PC-9 (cell line): ENCODE measurements around the gene PIK3CG. TPM values are rescaled to one million over a fixed set of nuclear protein-coding genes. Genes with fewer than 3 reads are reported as not detected.

Source experiments
- BruUV-seq: library from RNA; stranded (reverse); fragments of 400-500 nt; replicated peaks from 2 replicates; lab custom pipeline; 2021; lab: Mats Ljungman, UMichigan
- CTCF ChIA-PET: fragments of 300-600 bp; sonication (Branson Sonifier 250); formaldehyde crosslinking; loops from one replicate; lab custom pipeline; 2022; ENCODE audit warnings: antibody characterized with exemption; lab: Charles Lee
- POLR2A ChIA-PET: fragments of 300-600 bp; sonication (Branson Sonifier 250); formaldehyde crosslinking; loops from one replicate; lab custom pipeline; 2022; ENCODE audit warnings: antibody characterized with exemption; ENCODE audit not compliant: unreplicated experiment; lab: Charles Lee
- DNase-seq, 2 experiments: peaks; one replicate each; pipeline versions ENCODE4 v3.0.0 to v3.0.0-alpha.2; 2015 to 2022; ENCODE audit warnings: mixed read lengths in 1 of 2
- H2AFZ ChIP-seq: fragments of 200-600 bp; sonication (generic); 2 replicates; pipeline ENCODE4 v1.8.1; 2017; ENCODE audit warnings: antibody characterized with exemption
- H3F3A ChIP-seq: fragments of 200-600 bp; sonication (generic); 2 replicates; pipeline ENCODE4 v1.8.1; 2017; ENCODE audit warnings: antibody characterized with exemption, mild to moderate bottlenecking, low read depth; ENCODE audit not compliant: insufficient read depth
- H3K27ac ChIP-seq: fragments of 200-600 bp; sonication (generic); 2 replicates; pipeline ENCODE4 v1.6.1; 2016; ENCODE audit warnings: mixed run types
- H3K27me3 ChIP-seq: fragments of 200-600 bp; sonication (generic); 2 replicates; pipeline ENCODE4 v1.6.1; 2016; ENCODE audit warnings: low read depth, mixed run types; ENCODE audit not compliant: insufficient read depth
- H3K36me3 ChIP-seq: fragments of 200-600 bp; sonication (generic); 2 replicates; pipeline ENCODE4 v1.6.1; 2016; ENCODE audit warnings: low read depth, mixed run types
- H3K4me1 ChIP-seq: fragments of 200-600 bp; sonication (generic); replicated peaks from 2 replicates; pipeline ENCODE4 v1.6.1; 2016; ENCODE audit warnings: mixed run types; ENCODE audit not compliant: insufficient read depth
- H3K4me2 ChIP-seq: fragments of 200-600 bp; sonication (generic); 2 replicates; pipeline ENCODE4 v1.6.1; 2017; ENCODE audit warnings: mixed run types
- H3K4me3 ChIP-seq: fragments of 200-600 bp; sonication (generic); 2 replicates; pipeline ENCODE4 v1.6.1; 2016; ENCODE audit warnings: mixed run types
- H3K79me2 ChIP-seq: fragments of 200-600 bp; sonication (generic); 2 replicates; pipeline ENCODE4 v1.6.1; 2017; ENCODE audit warnings: low read depth, mixed run types
- H3K9me2 ChIP-seq: fragments of 200-600 bp; sonication (generic); 2 replicates; pipeline ENCODE4 v1.8.1; 2017; ENCODE audit warnings: mild to moderate bottlenecking; ENCODE audit not compliant: insufficient read depth
- H3K9me3 ChIP-seq: fragments of 200-600 bp; sonication (generic); 2 replicates; pipeline ENCODE4 v1.8.1; 2016; ENCODE audit warnings: low read depth; ENCODE audit not compliant: insufficient read depth
- H4K20me1 ChIP-seq: fragments of 200-600 bp; sonication (generic); 2 replicates; pipeline ENCODE4 v1.8.1; 2017; ENCODE audit not compliant: insufficient read depth
- CTCF ChIP-seq: fragments of 200-600 bp; sonication (generic); conservative IDR thresholded peaks from 2 replicates; pipeline ENCODE4 v1.6.1; 2017; ENCODE audit warnings: mixed run types, antibody characterized with exemption, mild to moderate bottlenecking, moderate library complexity
- EZH2 ChIP-seq: fragments of 200-600 bp; sonication (generic); IDR thresholded peaks from 2 replicates; pipeline ENCODE4 v1.8.0; 2017; ENCODE audit warnings: antibody characterized with exemption, low read depth
- intact Hi-C: fragments of 100-400 bp; cut with micrococcal nuclease; formaldehyde crosslinking; loops from one replicate; pipeline ENCODE4 v1.10.0; 2022; ENCODE audit not compliant: unreplicated experiment
- total RNA-seq: library from RNA; stranded (reverse); gene quantifications from 2 replicates; pipeline ENCODE4 v1.2.3, GENCODE V29; 2021

The PIK3CG gene
- total RNA-seq, 1 experiment from 2014 or later: not detected

GRCh38 chr7:106841896-106842390 lies 23.1 kb upstream of the PIK3CG start:
- no peaks in the 10 kb centered on the region for H4K20me1 ChIP-seq
- no peak overlapping the region for H2AFZ ChIP-seq
- no peak for DNase-seq
- no peak overlapping the region for H3K27ac ChIP-seq
- TF ChIP-seq EZH2 (no peak), CTCF (no peak)
- no TSS peak for BruUV-seq
- no peaks in the 10 kb centered on the region for H3F3A ChIP-seq
- no peaks in the 10 kb centered on the region for H3K79me2 ChIP-seq
- no peaks in the 10 kb centered on the region for H3K4me1 ChIP-seq
- intact Hi-C loops: no loop called here
- H3K9me2 ChIP-seq: no peaks in the 10 kb centered on the region
- ChIA-PET CTCF (no interaction called here), POLR2A (no interaction called here)
- no peak overlapping the region for H3K4me3 ChIP-seq
- no peaks in the 10 kb centered on the region for H3K27me3 ChIP-seq
- H3K36me3 ChIP-seq: no peaks in the 10 kb centered on the region
- peaks cover 5% of the 10 kb centered on the region; the same call in 1 of the 2 replicates for H3K9me3 ChIP-seq
- H3K4me2 ChIP-seq: no peak overlapping the region

GRCh38 chr7:106844279-106844997 lies 20.6 kb upstream of the PIK3CG start:
- H3K4me1 ChIP-seq: no peaks in the 10 kb centered on the region
- H3K27ac ChIP-seq: no peak overlapping the region
- H3K27me3 ChIP-seq: no peaks in the 10 kb centered on the region
- no peaks in the 10 kb centered on the region for H3K9me2 ChIP-seq
- H4K20me1 ChIP-seq: no peaks in the 10 kb centered on the region
- TF ChIP-seq EZH2 (no peak), CTCF (no peak)
- POLR2A ChIA-PET: no interaction called here
- no peak for DNase-seq
- no peak overlapping the region for H2AFZ ChIP-seq
- H3K4me2 ChIP-seq: no peak overlapping the region
- H3F3A ChIP-seq: no peaks in the 10 kb centered on the region
- BruUV-seq: no TSS peak
- H3K9me3 ChIP-seq: peaks cover 3% of the 10 kb centered on the region; the same call in 1 of the 2 replicates
- no peaks in the 10 kb centered on the region for H3K36me3 ChIP-seq
- CTCF ChIA-PET: no interaction called here
- H3K4me3 ChIP-seq: no peak overlapping the region
- no peaks in the 10 kb centered on the region for H3K79me2 ChIP-seq
- intact Hi-C loops: no loop called here

GRCh38 chr7:106848049-106848448 lies 17.0 kb upstream of the PIK3CG start:
- no peaks in the 10 kb centered on the region for H3K36me3 ChIP-seq
- H4K20me1 ChIP-seq: no peaks in the 10 kb centered on the region
- DNase-seq: no peak
- ChIA-PET POLR2A (no interaction called here), CTCF (no interaction called here)
- H3K4me2 ChIP-seq: no peak overlapping the region
- no peaks in the 10 kb centered on the region for H3K79me2 ChIP-seq
- no TSS peak for BruUV-seq
- H3K27me3 ChIP-seq: no peaks in the 10 kb centered on the region
- H3K4me3 ChIP-seq: no peak overlapping the region
- TF ChIP-seq EZH2: no peak
- no peak for TF ChIP-seq CTCF
- H3K9me3 ChIP-seq: no peaks in the 10 kb centered on the region; the same call in 1 of the 2 replicates
- H3K4me1 ChIP-seq: no peaks in the 10 kb centered on the region
- no peak overlapping the region for H2AFZ ChIP-seq
- H3F3A ChIP-seq: no peaks in the 10 kb centered on the region
- H3K9me2 ChIP-seq: no peaks in the 10 kb centered on the region
- H3K27ac ChIP-seq: no peak overlapping the region
- intact Hi-C loops: no loop called here
